IPS-NIHi7 (cell line): ENCODE results near the gene ARHGAP6.
"Not testable (repeated sequence)": the region's sequence is repeated elsewhere in the genome, so short reads cannot be mapped to it uniquely, and the experiment has no call there.

Experiments
- DNase-seq: peaks from one replicate; pipeline ENCODE4 v3.0.0; 2012; ENCODE audit warnings: mixed read lengths; ENCODE audit errors: extremely low spot score

Gene ARHGAP6

DNA sequence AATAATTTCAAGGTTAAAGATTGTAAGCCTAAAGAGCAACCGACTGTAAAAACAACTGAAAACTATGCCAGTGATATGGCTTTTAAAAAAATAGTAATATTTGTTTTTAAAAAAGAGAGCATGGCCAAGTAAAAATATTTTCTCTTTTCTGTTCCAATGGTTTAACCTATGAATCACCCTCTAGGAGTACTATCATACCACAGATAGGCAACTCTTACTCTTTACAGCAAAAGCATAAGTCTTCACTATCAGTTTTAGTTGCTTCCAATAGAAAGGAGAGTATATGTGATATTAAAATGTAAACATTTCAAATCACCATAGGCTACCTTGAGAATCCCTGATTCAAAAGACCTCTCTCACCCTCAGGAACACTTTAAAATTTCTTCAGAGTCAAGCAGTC, 269.9 kb downstream of the ARHGAP6 start:
- no peak for DNase-seq

GRCh38 chrX:11393949-11394654, 271.6 kb downstream of the ARHGAP6 start:
- no peak for DNase-seq

DNA sequence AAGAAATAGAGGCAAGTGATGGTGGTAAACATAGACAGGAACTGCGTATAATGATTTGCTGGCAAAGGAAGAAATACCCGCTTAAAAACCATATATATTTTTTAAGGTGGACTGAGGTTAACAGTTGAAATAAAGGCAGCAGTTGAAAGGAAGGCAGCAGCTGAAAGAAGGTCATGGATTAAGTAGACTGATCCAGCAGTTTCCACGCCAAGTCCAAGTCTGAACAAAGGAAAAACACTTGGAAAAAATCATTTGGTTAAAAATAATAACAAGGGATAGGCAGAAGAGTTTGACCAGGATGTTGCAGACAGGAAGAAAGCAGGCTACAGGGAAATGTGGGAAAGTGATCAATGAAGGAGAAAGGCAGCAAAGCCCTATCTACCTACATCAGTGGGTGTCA, 278.9 kb downstream of the ARHGAP6 start:
- DNase-seq, result no peak

- no peak for DNase-seq
Observed at GRCh38 chrX:11386001-11386523, 279.7 kb downstream of the ARHGAP6 start.

- DNase-seq, result no peak
Observed at GRCh38 chrX:11382930-11383329, 282.8 kb downstream of the ARHGAP6 start.

DNA sequence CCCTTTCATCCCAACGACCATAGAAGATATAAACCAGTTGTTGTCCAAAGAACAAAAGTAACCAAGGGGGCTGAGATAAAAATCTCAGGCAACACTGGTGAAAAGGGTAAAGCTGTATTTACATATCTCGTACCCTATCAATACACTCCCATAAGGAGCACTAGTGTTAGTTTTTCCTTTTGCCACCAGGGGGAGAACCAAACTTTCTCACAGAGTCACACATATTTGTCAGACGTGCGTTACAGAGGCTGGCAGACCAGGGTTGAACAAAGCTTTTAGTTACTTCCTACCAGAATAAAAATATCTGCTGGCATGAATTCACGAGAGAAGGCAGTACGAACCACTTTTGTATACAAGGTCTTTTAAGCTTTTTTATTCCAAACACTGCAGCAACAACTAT, 284.3 kb downstream of the ARHGAP6 start:
- DNase-seq, result peak; percentile 46

DNA sequence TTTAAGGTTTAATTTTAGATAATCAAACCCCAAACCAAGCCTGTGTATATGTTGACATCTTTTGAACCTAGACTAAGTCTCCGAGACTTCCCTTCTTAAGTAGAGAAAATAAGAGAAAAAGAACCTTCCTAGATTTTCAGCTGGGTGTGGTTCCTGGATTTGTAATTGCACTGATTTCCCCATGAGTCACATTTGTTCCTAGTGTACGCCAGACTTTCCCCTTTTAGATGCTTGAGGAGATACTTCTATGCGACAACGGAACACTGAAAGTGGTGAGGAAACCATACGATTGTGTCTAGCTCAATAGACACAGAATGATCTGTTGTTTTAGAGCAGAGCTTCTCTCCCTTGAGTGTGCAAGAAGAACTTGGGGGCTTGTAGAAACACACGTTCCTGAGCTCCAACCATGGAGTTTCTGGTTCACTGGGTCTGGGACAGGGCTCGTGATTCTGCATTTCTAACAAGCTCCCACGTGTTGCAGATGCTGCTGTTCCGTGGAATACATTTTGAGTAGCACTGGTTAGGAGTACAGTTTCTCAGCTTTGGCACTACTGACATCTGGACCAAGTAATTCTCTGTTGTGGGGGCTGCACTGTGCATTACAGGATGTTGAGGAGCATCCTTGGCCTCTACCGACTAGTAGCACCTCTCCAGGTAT, 285.4 kb downstream of the ARHGAP6 start:
- DNase-seq, result no peak

GRCh38 chrX:11376163-11376562, 289.6 kb downstream of the ARHGAP6 start:
- DNase-seq, result no peak

- no peak for DNase-seq
Observed at GRCh38 chrX:11375614-11376119, 290.1 kb downstream of the ARHGAP6 start.

- no peak for DNase-seq
Observed at GRCh38 chrX:11374570-11374969, 291.1 kb downstream of the ARHGAP6 start.

DNA sequence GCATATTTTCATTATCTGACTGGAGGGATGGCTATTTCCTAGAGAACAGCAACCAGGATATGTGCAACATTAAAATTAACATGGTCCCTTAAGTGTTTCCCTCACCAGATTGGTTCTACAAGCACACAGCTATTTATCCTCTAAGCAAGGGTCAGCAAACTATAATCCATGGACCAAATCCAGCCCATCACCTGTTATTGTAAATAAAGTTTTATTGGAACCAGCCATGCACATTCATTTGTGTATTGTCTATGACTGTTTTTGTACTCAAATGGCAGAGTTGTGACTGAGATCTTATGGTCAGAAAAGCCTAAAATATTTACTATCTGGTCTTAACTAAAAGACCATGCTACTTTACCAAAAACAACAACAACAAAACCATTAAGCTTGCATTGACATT, 294.6 kb downstream of the ARHGAP6 start:
- no peak for DNase-seq

GRCh38 chrX:11367609-11368430, 297.9 kb downstream of the ARHGAP6 start:
- DNase-seq, result no peak

GRCh38 chrX:11366998-11367595, 298.6 kb downstream of the ARHGAP6 start:
- no peak for DNase-seq

- no peak for DNase-seq
Observed at GRCh38 chrX:11365426-11365825, 300.3 kb downstream of the ARHGAP6 start.

GRCh38 chrX:11364835-11365234, 300.9 kb downstream of the ARHGAP6 start:
- no peak for DNase-seq

- DNase-seq, result not testable (repeated sequence)
Observed at GRCh38 chrX:11363825-11364224, 301.9 kb downstream of the ARHGAP6 start.

- DNase-seq, result no peak
Observed at GRCh38 chrX:11363069-11363594, 302.6 kb downstream of the ARHGAP6 start.

- DNase-seq, result not testable (repeated sequence)
Observed at GRCh38 chrX:11361666-11362065, 304.1 kb downstream of the ARHGAP6 start.

- not testable (repeated sequence) for DNase-seq
Observed at GRCh38 chrX:11355944-11356343, 309.8 kb downstream of the ARHGAP6 start.

- DNase-seq, result no peak
Observed at GRCh38 chrX:11355259-11355909, 310.3 kb downstream of the ARHGAP6 start.

GRCh38 chrX:11352296-11352741, 313.4 kb downstream of the ARHGAP6 start:
- no peak for DNase-seq
